Upper lobe of left lung (tissue), 4 donors: ENCODE results near the gene TSHZ2.

Experiments
- POLR2A ChIP-seq, 4 donors: fragments of 450-650 bp; IDR thresholded peaks; one replicate each; pipeline ENCODE4 v1.5.1; 2016 to 2017; ENCODE audit warnings: antibody characterized with exemption in 4 of 4, mild to moderate bottlenecking in 2 of 4
- POLR2AphosphoS5 ChIP-seq, 2 donors: sonication (generic); formaldehyde crosslinking; IDR thresholded peaks; one replicate each; pipeline ENCODE4 v1.5.1; 2017; ENCODE audit warnings: antibody characterized with exemption in 2 of 2
- TF ChIP-seq, protein P1 (sequence below), 6 experiments: fragments of 450-650 bp in 4 of 6; fragments of 200-600 bp in 2 of 6; sonication (generic) in 2 of 6; IDR thresholded peaks; one replicate each; pipeline ENCODE4 v1.5.1; 2016 to 2019; ENCODE audit warnings: antibody characterized with exemption in 6 of 6

GRCh38 chr20:53425941-53426340, 453.8 kb downstream of the TSHZ2 start:
- TF ChIP-seq, protein P1, sequence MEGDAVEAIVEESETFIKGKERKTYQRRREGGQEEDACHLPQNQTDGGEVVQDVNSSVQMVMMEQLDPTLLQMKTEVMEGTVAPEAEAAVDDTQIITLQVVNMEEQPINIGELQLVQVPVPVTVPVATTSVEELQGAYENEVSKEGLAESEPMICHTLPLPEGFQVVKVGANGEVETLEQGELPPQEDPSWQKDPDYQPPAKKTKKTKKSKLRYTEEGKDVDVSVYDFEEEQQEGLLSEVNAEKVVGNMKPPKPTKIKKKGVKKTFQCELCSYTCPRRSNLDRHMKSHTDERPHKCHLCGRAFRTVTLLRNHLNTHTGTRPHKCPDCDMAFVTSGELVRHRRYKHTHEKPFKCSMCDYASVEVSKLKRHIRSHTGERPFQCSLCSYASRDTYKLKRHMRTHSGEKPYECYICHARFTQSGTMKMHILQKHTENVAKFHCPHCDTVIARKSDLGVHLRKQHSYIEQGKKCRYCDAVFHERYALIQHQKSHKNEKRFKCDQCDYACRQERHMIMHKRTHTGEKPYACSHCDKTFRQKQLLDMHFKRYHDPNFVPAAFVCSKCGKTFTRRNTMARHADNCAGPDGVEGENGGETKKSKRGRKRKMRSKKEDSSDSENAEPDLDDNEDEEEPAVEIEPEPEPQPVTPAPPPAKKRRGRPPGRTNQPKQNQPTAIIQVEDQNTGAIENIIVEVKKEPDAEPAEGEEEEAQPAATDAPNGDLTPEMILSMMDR (IDR thresholded peaks at IDR 0.05): no peak
- TF ChIP-seq POLR2A (IDR thresholded peaks at IDR 0.05) (no peak), POLR2AphosphoS5 (IDR thresholded peaks at IDR 0.05) (no peak)
